NT2/D1 (cell line): Measurements from ENCODE around the gene NPTXR.

Experiments
- YY1 ChIP-seq: IDR thresholded peaks from 2 replicates; pipeline ENCODE4 v1.6.1; 2011; ENCODE audit not compliant: insufficient read length, insufficient read depth
- ZNF274 ChIP-seq: IDR thresholded peaks from 2 replicates; pipeline ENCODE4 v1.6.1; 2011; ENCODE audit warnings: mild to moderate bottlenecking, low read depth, low read length

- TF ChIP-seq YY1 (no peak), ZNF274 (no peak)
These were observed 599 bp downstream of the NPTXR start for GRCh38 chr22:38843201-38843656.
